Activated T-cell treated with anti-CD3 and anti-CD28 coated beads, Interleukin-2, amount 50 U/mL, for 72 hours (primary cell): Measurements from ENCODE around the gene TENM3. TPM values are rescaled to one million over a fixed set of nuclear protein-coding genes. Genes with fewer than 3 reads are reported as not detected.
A peak's percentile ranks its signal among the peaks of the same experiment; 100 is the strongest.
"Not testable (repeated sequence)": the region's sequence is repeated elsewhere in the genome, so short reads cannot be mapped to it uniquely, and the experiment has no call there.

Source experiments
- ATAC-seq, 2 donors: fragments of 150-1000 bp; cut with Tn5 transposase; replicated peaks in 1 of 2; 2 replicates each; pipeline ENCODE4 v1.10.0; 2021; ENCODE audit warnings: moderate library complexity in 2 of 2, mild to moderate bottlenecking in 1 of 2
- DNase-seq, 2 donors: peaks; one replicate each; pipeline ENCODE4 v3.0.0; 2021 to 2022; ENCODE audit warnings: mixed read lengths in 1 of 2
- H3K27ac Mint-ChIP-seq: one replicate; pipeline ENCODE4 v1.8.0; 2022; ENCODE audit warnings: mild to moderate bottlenecking, moderate library complexity, mixed read lengths
- H3K27me3 Mint-ChIP-seq: one replicate; pipeline ENCODE4 v1.8.0; 2022; ENCODE audit warnings: low read depth, mixed read lengths
- H3K36me3 Mint-ChIP-seq, 2 donors: one replicate each; pipeline ENCODE4 v1.8.0; 2022; ENCODE audit warnings: mixed read lengths in 2 of 2, mild to moderate bottlenecking in 1 of 2; ENCODE audit not compliant: insufficient read depth in 2 of 2
- H3K4me1 Mint-ChIP-seq: one replicate; pipeline ENCODE4 v1.8.0; 2022; ENCODE audit warnings: low read depth, mixed read lengths
- H3K4me3 Mint-ChIP-seq, 2 donors: one replicate each; pipeline ENCODE4 v1.8.0; 2022; ENCODE audit warnings: mild to moderate bottlenecking in 2 of 2, mixed read lengths in 2 of 2, moderate library complexity in 2 of 2
- H3K9me3 Mint-ChIP-seq, 2 donors: one replicate each; pipeline ENCODE4 v1.8.0; 2022; ENCODE audit warnings: mixed read lengths in 2 of 2
- total RNA-seq, 2 donors: library from RNA; stranded (reverse); gene quantifications; one replicate each; pipeline ENCODE4 v1.2.3, GENCODE V29; 2022

TENM3 gene
- total RNA-seq, 2 donors from 2014 or later, result 0.12 TPM; not detected in 1

- no peaks in the 10 kb centered on the region for H3K36me3 Mint-ChIP-seq
- H3K4me1 Mint-ChIP-seq, result peaks cover 7% of the 10 kb centered on the region
- H3K27ac Mint-ChIP-seq, result no peak overlapping the region
- DNase-seq, result no peak
- ATAC-seq, result no peak
- no peaks in the 10 kb centered on the region for H3K9me3 Mint-ChIP-seq
- H3K4me3 Mint-ChIP-seq, result no peak overlapping the region
- H3K27me3 Mint-ChIP-seq, result peaks cover 10% of the 10 kb centered on the region
These were observed 562.1 kb downstream of the TENM3 start for GRCh38 chr4:182805321-182805720.

DNA sequence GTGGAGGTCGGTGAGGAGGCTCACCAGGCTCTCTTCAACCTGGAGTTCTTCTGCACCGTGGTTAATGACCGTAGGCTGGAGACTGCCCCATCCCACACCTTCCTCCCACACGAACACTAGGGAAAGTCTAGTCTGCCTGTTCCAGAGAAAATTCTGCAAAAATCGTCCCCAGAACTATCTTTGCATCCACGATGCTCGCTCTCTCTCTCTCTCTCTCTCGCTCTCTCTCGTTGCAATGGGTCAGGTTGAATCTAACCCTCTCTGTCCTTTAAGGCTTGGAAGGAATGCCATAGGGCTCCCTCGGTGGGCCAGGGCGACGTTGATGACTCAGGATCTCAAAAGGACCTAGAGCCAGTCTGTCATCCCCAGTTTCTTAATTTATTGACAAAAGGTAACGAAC, 562.5 kb downstream of the TENM3 start:
- no peaks in the 10 kb centered on the region for H3K36me3 Mint-ChIP-seq
- H3K27me3 Mint-ChIP-seq, result peaks cover 10% of the 10 kb centered on the region
- peak overlapping the region in 1 of 2 donors; percentile 17 for H3K4me3 Mint-ChIP-seq
- H3K9me3 Mint-ChIP-seq, result no peaks in the 10 kb centered on the region
- no peak for DNase-seq
- H3K27ac Mint-ChIP-seq, result no peak overlapping the region
- peaks cover 7% of the 10 kb centered on the region for H3K4me1 Mint-ChIP-seq
- no peak for ATAC-seq

GRCh38 chr4:182806259-182807252, 563.4 kb downstream of the TENM3 start:
- H3K27ac Mint-ChIP-seq, result peak overlapping the region; percentile 15
- H3K27me3 Mint-ChIP-seq, result peaks cover 10% of the 10 kb centered on the region
- ATAC-seq (peak; percentile 59 to 62), DNase-seq (peak; percentile 79 to 80)
- peaks cover 0 to 3% of the 10 kb centered on the region in 2 donors for H3K36me3 Mint-ChIP-seq
- H3K4me1 Mint-ChIP-seq, result peaks cover 7% of the 10 kb centered on the region
- peak overlapping the region; percentile 78 to 82 for H3K4me3 Mint-ChIP-seq
- no peaks in the 10 kb centered on the region for H3K9me3 Mint-ChIP-seq

DNA sequence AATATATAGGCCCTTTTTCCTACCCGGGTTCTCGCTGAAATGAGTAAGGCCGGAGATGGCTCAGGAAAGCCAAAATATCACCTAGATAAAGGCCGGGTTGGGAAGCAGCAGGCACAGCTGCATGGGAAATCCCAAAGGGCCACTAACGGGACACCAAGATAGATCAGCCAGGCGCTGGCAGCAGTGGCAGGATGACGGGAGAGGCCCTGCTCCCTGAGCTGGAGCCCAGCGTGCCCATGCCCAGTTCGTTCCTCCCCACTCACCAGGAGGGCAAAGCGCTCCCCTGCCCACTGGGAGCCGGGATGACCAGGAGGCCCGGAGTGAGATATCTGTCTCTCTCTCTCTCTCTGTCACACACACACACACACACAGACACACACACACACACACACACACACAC, 564.1 kb downstream of the TENM3 start:
- Mint-ChIP-seq H3K27ac (no peak overlapping the region), H3K9me3 (peaks cover 6% of the 10 kb centered on the region in 2 donors)

DNA sequence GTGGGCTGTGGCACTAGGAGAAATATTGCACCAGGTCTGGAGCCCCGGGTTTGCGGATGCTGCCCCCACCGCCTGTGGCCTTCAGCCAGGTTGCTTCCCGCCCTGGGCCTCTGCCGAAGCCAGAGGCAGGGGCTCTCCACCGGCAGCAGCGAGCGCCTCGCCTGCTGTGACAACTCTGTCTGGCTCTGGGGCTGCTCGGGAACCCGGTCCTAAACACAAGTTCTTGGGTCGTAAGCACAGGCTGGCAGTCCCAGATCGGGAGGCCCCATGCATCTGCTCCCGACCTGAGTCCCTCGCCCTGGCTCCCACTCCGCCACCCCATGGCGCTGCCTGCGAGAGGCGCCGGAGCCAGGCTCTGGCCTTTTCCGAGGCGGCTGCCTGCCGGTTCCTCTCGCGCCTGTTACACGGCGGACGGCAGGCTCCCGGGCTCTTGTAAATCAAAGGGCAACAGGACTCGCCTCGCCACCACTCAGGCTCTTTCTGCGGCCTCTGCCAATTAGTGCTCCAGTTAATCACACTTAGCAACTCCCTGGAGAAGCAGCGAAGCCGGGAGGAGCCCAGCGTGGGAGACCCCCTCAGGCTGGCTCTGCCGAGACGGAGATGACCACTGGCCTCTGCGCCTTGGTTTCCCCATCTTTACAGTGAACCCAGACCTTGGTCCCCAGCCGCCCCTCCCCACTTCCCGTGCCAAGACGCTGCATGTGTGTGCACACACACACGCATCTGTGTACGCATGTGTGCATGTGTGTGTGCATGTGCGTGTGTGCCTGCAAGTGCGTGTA, 564.8 kb downstream of the TENM3 start:
- Mint-ChIP-seq H3K27me3 (peaks cover 10% of the 10 kb centered on the region), H3K27ac (no peak overlapping the region), H3K36me3 (peaks cover 6 to 11% of the 10 kb centered on the region in 2 donors), H3K4me1 (peaks cover 7% of the 10 kb centered on the region), H3K9me3 (peaks cover 6 to 11% of the 10 kb centered on the region in 2 donors), H3K4me3 (peak overlapping the region in 1 of 2 donors; percentile 66)
- ATAC-seq (no peak), DNase-seq (no peak)

More for the DNA sequence above, 564.1 kb downstream of the TENM3 start:
- no peak for DNase-seq
- Mint-ChIP-seq H3K4me1 (peaks cover 7% of the 10 kb centered on the region), H3K36me3 (peaks cover 5 to 10% of the 10 kb centered on the region in 2 donors), H3K4me3 (no peak overlapping the region), H3K27me3 (peaks cover 10% of the 10 kb centered on the region)
- ATAC-seq, result no peak

- peaks cover 10 to 11% of the 10 kb centered on the region in 2 donors for H3K36me3 Mint-ChIP-seq
- peak overlapping the region; percentile 16 for H3K27ac Mint-ChIP-seq
- DNase-seq (peak; percentile 61 to 63), ATAC-seq (peak; percentile 89 to 90)
- peaks cover 10 to 15% of the 10 kb centered on the region in 2 donors for H3K9me3 Mint-ChIP-seq
- peaks cover 7% of the 10 kb centered on the region for H3K4me1 Mint-ChIP-seq
- peak overlapping the region; percentile 11 to 66 for H3K4me3 Mint-ChIP-seq
- peaks cover 10% of the 10 kb centered on the region for H3K27me3 Mint-ChIP-seq
These were observed 565.6 kb downstream of the TENM3 start for GRCh38 chr4:182808673-182809416.

DNA sequence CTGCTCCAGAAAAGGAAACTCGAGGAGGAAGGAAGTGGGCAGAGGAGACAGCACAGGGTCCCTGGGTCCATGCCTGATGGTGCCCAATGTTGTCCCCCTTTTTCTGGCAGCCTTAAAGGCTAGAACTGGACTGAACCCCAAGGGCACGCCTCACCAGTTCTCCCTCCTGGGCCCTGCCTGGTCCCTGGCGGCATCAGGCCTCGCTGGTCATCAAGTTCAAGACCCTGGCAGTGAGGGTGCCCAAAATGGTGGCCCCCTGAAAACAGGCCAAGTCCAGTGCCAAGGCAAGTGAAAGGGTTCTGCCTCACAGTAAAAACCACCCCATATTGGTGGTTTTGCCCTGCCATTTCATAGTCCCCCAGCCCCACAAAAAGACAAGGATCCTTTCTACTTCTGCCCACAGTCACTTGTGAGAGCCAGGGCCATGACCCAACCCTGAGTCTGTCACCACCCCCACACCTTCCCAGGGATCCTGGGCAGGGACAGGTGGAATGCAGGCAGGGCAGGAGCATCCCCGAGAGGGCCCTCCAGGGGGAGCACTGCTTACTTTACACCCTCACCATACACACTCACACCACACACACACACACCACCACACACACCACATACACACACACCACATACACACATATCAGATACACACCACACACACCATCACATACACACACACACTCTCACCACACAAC, 566.4 kb downstream of the TENM3 start:
- Mint-ChIP-seq H3K9me3 (peaks cover 10 to 15% of the 10 kb centered on the region in 2 donors), H3K27ac (peak overlapping the region; percentile 16), H3K36me3 (peaks cover 10 to 11% of the 10 kb centered on the region in 2 donors), H3K4me1 (peaks cover 7% of the 10 kb centered on the region), H3K4me3 (peak overlapping the region; percentile 11 to 66), H3K27me3 (peaks cover 10% of the 10 kb centered on the region)
- DNase-seq (peak; percentile 16 to 17), ATAC-seq (peak; percentile 3 to 8)

GRCh38 chr4:182810103-182810615, 567.0 kb downstream of the TENM3 start:
- no peak for ATAC-seq

DNA sequence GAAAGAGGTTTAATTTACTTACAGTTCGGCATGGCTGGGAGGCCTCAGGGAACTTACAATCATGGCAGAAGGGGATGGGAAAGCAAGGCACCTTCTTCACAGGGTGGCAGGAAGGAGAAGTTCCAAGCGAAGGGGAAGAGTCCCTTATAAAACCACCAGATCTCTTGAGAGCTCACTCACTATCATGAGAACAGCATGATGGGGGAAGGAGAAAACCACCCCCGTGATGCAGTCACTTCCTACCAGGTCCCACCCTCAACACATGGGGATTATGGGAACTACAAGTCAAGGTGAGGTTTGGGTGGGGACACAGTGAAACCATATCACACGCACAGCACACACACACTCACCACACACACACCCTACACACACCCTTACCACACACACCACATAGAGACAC, 569.7 kb downstream of the TENM3 start:
- DNase-seq, result no peak
- Mint-ChIP-seq H3K9me3 (peaks cover 10 to 15% of the 10 kb centered on the region in 2 donors), H3K27me3 (no peaks in the 10 kb centered on the region), H3K4me1 (no peaks in the 10 kb centered on the region), H3K36me3 (peaks cover 10 to 11% of the 10 kb centered on the region in 2 donors), H3K4me3 (no peak overlapping the region), H3K27ac (no peak overlapping the region)
- ATAC-seq, result no peak

More at GRCh38 chr4:182810103-182810615, 567.0 kb downstream of the TENM3 start:
- Mint-ChIP-seq H3K27ac (no peak overlapping the region), H3K36me3 (peaks cover 10 to 11% of the 10 kb centered on the region in 2 donors), H3K4me3 (no peak overlapping the region), H3K4me1 (peaks cover 7% of the 10 kb centered on the region), H3K27me3 (peaks cover 10% of the 10 kb centered on the region), H3K9me3 (peaks cover 10 to 15% of the 10 kb centered on the region in 2 donors)
- DNase-seq, result no peak

- H3K9me3 Mint-ChIP-seq, result peaks cover 10 to 15% of the 10 kb centered on the region in 2 donors
- not testable (repeated sequence) for H3K27ac Mint-ChIP-seq
These were observed 570.9 kb downstream of the TENM3 start for GRCh38 chr4:182814065-182814464.

GRCh38 chr4:182818926-182819730, 575.9 kb downstream of the TENM3 start:
- H3K9me3 Mint-ChIP-seq, result no peaks in the 10 kb centered on the region
- ATAC-seq, result no peak
- H3K27ac Mint-ChIP-seq, result no peak overlapping the region
- no peaks in the 10 kb centered on the region for H3K36me3 Mint-ChIP-seq
- DNase-seq, result no peak
- H3K4me3 Mint-ChIP-seq, result no peak overlapping the region
- H3K27me3 Mint-ChIP-seq, result no peaks in the 10 kb centered on the region
- no peaks in the 10 kb centered on the region for H3K4me1 Mint-ChIP-seq

More at GRCh38 chr4:182814065-182814464, 570.9 kb downstream of the TENM3 start:
- DNase-seq, H3K4me1 Mint-ChIP-seq, ATAC-seq, H3K4me3 Mint-ChIP-seq, H3K27me3 Mint-ChIP-seq: not testable (repeated sequence)
- peaks cover 10 to 11% of the 10 kb centered on the region in 2 donors for H3K36me3 Mint-ChIP-seq
